HFF-Myc (cell line): ENCODE results near the gene SIN3B.

Experiments used
- DNase-seq: peaks from one replicate; pipeline ENCODE4 v3.0.0-alpha.2; 2011; ENCODE audit warnings: low read depth; ENCODE audit errors: extremely low read depth
- H3K4me3 ChIP-seq: replicated peaks from 2 replicates; pipeline ENCODE4 v1.5.1; 2011; ENCODE audit warnings: low read depth, mild to moderate bottlenecking, control low read depth, low read length
- TF ChIP-seq, protein P1 (sequence below): IDR thresholded peaks from 2 replicates; pipeline ENCODE4 v1.5.1; 2012; ENCODE audit warnings: mild to moderate bottlenecking, low read depth, low read length, control low read depth; ENCODE audit errors: missing control alignments

Gene SIN3B

DNA sequence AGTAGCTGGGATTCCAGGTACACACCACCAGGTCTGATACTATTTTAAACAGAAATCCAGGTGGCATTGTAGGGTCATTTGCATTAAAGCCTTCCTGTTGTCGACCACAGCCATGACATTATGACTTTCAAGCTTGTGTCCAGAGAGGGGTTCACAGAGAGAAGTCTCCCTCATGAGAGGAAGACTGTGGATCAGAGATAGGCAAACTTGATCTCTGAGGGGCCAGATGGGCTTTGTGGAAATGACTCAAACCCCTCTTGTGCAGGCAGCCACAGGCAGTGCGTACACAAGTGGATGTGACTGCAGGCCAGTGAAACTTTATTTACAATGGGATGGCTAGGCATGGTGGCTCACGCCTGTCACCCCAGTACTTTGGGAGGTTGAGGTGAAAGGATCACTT is 31.8 kb downstream of the SIN3B start:
- TF ChIP-seq, protein P1, sequence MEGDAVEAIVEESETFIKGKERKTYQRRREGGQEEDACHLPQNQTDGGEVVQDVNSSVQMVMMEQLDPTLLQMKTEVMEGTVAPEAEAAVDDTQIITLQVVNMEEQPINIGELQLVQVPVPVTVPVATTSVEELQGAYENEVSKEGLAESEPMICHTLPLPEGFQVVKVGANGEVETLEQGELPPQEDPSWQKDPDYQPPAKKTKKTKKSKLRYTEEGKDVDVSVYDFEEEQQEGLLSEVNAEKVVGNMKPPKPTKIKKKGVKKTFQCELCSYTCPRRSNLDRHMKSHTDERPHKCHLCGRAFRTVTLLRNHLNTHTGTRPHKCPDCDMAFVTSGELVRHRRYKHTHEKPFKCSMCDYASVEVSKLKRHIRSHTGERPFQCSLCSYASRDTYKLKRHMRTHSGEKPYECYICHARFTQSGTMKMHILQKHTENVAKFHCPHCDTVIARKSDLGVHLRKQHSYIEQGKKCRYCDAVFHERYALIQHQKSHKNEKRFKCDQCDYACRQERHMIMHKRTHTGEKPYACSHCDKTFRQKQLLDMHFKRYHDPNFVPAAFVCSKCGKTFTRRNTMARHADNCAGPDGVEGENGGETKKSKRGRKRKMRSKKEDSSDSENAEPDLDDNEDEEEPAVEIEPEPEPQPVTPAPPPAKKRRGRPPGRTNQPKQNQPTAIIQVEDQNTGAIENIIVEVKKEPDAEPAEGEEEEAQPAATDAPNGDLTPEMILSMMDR = no peak

DNA sequence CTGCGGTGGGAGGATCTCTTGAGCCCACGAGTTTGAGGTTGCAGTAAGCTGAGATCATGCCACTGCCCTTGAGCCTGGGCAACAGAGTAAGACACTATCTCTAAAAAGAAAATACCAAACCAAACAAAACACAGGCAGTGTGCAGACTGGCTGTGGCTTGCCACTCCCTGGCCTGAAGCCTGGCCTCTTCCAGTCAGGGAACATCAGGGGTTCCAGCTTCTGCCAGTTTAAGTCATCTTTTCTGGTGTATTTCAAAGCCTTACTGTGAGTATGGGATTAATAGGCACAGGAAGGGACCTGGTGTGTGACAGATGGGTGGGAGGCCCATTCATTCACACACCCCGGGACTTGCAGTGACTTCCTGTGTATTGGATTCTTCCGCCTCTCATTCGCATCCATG is 32.6 kb downstream of the SIN3B start:
- no peak for DNase-seq
- TF ChIP-seq, protein P1 = no peak
- H3K4me3 ChIP-seq = no peak overlapping the region

More for the DNA sequence above, 31.8 kb downstream of the SIN3B start:
- no peak overlapping the region for H3K4me3 ChIP-seq
- no peak for DNase-seq

GRCh38 chr19:16862826-16863415 is 33.7 kb downstream of the SIN3B start:
- no peak for DNase-seq

GRCh38 chr19:16867211-16867610 is 38.0 kb downstream of the SIN3B start:
- no peak overlapping the region for H3K4me3 ChIP-seq
- TF ChIP-seq, protein P1 = no peak
- no peak for DNase-seq

More at GRCh38 chr19:16862826-16863415, 33.7 kb downstream of the SIN3B start:
- TF ChIP-seq, protein P1 = no peak
- no peak overlapping the region for H3K4me3 ChIP-seq

DNA sequence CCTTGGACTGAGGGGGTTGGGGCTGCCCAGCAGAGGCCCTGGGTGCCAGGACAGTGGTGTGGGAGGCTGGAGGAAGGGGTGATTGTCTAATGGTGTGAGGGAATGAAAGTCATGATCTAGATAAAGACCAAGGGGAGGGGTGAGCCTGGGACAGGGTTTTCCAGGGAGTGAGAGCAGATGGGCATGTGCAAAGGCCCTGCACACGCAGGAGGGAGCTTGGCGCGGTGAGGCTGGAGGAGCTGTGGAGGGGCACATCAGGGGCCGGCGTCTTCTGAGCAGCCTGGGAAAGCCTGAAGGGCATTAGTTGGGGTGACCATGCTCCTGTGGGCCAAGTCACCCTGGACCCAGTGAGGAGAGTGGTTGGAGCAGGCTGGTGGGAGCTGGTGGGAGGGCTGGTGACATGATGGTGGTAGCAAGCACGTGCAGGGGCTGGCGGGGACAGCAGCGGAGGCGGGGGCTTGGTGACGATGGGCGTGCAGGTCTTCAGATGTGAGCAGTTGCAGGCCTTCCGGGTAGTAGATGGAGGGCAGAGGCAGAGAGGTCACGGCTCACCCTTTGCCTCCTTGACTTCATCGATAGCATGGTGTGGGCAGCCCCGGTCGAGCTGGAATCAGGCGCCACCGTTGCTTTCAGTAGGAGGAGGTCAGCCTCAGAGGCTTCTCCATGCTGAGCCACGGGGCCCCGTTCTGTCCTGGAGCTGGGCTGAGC is 39.4 kb downstream of the SIN3B start:
- DNase-seq = no peak
- TF ChIP-seq, protein P1 = no peak
- no peak overlapping the region for H3K4me3 ChIP-seq

DNA sequence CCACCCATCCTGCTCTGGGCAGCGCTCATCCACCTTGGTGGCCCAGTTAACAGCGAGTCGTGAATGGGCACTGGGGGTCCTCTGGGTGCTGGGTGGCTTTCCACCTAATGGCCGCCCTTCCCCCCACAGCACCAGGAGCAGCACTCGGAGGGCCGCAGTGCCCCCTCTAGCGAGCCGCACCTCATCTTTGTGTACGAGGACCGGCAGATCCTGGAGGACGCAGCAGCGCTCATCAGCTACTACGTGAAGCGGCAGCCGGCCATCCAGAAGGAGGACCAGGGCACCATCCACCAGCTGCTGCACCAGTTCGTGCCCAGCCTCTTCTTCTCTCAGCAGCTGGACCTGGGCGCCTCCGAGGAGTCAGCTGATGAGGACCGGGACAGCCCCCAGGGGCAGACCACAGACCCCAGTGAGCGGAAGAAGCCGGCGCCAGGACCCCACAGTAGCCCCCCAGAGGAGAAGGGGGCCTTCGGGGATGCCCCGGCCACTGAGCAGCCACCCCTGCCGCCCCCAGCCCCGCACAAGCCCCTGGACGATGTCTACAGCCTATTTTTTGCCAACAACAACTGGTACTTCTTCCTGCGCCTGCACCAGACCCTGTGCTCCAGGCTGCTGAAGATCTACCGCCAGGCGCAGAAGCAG is 40.3 kb downstream of the SIN3B start:
- TF ChIP-seq, protein P1 = no peak
- H3K4me3 ChIP-seq = no peak overlapping the region

More for the DNA sequence above, 40.3 kb downstream of the SIN3B start:
- DNase-seq = no peak
